Dermis blood vessel endothelial cell (primary cell): ENCODE measurements around the gene IGFBPL1. TPM values are rescaled to one million over a fixed set of nuclear protein-coding genes. Genes with fewer than 3 reads are reported as not detected.

Experiments used
- DNase-seq: peaks from one replicate; pipeline ENCODE4 v3.0.0; 2010
- total RNA-seq: library from RNA; depleted of rRNA; stranded (reverse); fragments of >200 nt; gene quantifications from 2 replicates; pipeline ENCODE4 v1.2.3, GENCODE V29; 2014

IGFBPL1 gene
- total RNA-seq, 1 donor from 2014 or later = 0.17 TPM

DNA sequence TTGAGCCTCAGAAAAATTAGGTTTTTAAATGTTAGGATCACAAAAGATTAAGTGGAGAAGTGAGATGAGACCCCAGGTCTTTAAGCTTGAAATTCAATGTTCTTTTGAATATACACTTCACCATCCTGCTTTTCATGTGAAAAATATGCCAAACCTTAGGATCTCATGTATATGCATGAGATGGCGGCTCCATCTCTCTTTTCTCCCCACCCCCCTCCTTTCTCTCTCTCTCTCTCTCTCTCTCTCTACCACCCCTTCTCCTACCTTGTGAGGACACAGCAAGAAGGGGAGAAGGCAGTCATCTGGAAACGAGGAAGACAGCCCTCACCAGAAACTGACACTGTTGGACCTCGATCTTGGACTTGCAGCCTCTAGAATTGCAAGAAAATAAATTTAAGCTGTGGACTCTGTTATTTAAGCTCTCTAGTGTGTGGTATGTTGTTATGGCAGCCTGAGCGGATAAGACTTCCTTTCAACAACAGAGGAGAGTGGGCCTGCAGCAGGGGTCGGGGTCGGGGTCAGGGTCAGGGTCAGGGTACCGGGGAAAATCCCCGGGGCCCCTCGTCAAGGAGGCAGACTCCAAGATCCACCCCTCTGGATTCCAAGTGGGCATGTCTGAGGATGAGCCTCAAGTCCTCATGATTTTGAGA, 48.1 kb downstream of the IGFBPL1 start:
- DNase-seq = no peak

DNA sequence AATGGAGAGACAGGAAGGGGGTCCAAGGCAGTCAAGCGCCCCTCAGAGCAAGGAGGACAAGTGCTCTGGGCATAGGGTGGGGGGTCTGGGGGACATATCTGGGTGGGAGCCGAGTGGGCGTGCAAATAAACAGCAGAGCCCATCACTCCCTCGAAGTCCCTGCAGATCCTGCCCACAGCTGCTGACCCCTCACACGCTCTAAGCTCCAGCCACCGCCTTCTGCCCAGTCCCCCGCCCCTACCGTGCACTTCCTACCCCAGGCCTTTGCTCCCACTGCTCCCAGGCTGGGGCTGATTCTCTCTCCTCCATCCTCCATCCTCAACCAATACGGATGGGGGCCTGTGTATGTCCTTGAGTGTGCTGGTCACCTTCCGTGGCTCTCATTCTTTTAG, 48.7 kb downstream of the IGFBPL1 start:
- DNase-seq = no peak

DNA sequence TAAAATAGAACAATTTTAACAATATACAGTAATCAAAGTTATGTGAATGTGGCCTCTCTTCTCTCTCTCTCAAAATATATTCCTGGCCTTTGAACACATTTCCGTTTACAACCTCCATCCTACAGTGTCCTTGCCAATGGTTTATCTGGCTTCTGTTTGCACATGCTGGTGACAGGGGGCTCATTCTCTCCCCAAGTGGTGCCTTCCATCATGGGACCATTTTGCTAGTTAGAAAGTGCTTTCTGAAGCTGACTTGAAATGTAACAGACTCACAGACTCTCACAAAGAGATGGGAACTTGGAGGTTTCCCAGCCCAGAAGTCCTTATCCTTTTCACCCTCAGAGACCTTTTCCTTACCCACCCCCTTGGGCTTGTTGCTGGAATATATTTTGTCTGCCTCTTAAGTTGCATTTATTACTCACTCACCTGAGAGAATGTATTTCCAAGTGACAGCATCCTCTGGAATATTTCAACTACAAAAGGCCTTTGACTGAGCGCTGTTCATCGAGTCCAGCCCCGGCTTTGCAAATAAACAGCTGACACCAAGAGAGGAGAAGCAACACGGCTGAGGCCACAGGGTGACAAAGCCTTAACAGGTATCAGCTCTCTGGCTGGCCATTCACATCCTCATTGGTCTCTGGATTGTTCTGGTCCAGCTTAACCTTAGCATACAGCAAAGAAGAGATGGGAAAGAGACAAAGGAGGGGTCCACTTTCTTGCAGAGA, 49.2 kb downstream of the IGFBPL1 start:
- no peak for DNase-seq

DNA sequence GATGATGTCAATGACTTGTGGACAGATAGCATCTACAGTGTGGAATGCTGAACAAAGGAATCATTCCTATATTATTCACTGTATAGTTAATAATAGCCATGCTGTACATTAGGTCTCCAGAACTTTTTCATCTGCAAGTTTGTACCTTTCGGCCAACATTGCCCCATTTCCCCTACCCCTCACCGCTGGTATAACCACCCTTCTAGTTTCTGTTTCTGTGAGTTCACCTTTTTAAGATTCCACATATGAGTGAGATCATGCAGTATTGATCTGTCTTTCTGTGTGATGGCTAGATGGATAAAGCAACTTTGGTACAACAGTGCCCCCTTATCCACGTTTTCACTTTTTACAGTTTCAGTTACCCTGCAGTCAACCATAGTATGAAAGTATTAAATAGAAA, 50.6 kb downstream of the IGFBPL1 start:
- no peak for DNase-seq

DNA sequence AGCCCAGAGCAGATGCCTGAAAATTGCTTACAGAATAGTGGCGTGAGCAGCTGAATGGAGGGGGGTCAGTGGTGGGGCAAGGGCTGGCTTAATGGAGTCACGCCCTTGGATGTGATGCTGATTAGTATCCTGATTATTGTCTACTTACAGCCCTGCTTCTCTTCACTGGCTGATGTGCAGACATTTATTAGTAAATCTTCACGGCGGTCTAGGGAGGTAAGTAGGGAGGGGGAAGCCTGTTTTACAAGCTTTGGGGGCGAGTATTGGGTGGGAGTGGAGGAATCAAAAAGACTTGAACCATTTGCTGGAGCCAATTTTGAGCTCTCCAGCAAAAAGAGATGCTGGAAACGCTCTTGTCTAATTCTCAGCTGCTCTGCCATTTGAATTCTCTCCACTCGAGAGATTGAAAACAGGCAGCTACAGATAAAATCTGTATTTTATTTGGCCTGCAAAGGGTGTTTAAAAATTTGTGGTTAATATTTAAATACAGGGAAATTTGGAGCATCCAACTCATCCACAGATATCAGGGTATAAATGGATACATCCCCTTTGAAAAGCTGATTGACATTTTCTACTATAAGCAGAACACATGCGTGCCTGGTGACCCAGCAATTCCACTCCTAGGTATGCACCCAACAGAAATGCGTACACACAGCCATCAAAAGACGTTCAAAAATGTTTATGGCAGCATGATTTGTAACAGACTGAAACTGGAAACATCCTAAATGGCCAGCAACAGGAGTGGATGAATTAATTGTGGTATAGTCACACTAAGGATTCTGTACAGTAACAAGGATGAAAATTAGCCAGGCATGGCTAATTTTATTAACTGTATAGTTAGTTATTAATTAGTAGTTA, 51.3 kb downstream of the IGFBPL1 start:
- DNase-seq = no peak

DNA sequence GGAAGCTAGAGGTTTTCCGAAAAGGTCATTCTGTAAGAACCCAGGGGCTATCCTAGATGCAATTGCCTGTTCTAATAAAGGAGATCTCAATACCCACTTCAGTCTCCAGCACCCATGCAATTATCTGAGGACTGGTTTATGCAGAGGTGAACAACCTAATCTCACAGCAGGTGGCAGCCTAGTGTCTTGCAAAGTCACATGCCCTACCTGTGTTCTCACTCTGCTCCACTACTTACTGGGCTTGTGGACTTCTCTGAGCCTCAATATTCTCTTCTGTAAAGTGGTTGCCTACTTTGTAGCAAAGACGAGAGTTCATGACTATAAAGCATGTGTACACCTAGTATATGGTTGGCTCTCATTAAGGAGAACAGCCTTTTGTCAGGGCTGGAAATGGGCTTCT, 52.8 kb downstream of the IGFBPL1 start:
- DNase-seq = peak; percentile 33

DNA sequence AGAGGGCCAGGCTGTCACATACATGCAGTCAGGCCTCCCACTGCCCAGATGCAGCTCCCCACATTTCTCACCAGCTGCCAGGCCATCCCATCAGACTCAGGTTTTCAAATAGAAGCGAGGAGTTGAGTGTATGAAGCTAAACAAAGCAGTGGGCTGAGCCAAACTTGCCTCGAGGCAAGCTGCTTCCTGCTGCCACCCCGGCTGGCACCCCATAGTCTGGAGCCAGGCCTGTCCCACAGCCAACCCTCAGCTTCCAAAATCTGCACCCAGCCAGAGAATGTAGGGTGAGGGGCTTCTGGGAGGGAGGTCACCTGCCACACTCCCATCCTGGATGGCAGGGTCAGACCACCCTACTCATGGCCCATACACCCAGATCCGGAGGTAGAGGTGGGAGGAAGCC, 54.1 kb downstream of the IGFBPL1 start:
- no peak for DNase-seq

DNA sequence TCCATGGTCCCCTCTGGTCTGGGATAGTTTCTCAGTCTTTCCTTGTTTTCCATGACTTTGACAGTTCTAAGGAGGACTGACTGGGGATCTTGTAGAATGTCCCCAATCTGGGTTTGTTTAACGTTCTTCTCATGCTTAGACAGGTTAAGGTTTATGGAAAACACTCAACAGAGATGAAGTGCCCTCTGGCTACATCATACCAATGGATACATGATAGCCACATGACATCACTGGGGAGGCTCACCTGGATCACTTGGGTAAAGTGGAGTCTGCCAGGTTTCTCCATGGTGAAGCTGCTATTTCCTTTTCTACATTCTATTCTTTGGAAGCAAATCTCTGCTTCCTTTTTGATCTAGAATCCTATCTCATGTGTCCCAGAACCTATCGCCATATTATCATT, 55.5 kb downstream of the IGFBPL1 start:
- no peak for DNase-seq

DNA sequence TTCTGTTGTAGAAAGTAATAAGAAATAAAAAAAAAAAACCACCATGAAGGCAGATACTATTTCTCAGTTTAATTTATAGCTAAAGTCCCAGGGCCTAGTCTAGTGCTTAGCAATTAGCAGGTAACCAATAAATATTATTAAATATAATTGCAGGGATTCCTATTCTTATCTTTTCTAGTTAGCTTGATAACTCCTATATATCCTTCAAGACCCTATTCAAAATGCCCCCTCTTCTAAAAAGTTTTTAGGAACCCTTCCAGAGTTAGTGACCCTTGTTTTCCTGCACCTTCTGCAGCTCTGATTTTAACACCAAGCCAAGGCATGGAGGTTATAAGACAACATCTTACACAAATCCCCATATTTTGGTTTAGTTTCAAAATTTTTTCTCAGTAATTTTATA, 56.4 kb downstream of the IGFBPL1 start:
- DNase-seq = no peak

DNA sequence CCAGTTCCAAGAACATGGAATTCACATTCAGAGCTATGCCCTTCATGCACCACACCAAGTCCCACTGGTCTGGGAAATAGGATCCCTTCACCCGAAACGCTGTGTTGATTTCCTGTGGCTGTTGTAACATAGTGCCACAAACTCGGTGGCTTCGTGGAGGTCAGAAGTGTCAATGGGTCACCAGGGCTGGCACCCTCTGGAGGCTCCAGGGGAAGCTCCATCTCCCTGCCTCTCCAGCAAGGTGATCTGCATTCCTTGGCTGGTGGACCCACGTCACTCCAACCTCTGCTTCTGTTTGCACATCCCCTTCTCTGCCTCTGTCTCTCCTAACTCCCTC, 60.7 kb downstream of the IGFBPL1 start:
- DNase-seq = no peak

DNA sequence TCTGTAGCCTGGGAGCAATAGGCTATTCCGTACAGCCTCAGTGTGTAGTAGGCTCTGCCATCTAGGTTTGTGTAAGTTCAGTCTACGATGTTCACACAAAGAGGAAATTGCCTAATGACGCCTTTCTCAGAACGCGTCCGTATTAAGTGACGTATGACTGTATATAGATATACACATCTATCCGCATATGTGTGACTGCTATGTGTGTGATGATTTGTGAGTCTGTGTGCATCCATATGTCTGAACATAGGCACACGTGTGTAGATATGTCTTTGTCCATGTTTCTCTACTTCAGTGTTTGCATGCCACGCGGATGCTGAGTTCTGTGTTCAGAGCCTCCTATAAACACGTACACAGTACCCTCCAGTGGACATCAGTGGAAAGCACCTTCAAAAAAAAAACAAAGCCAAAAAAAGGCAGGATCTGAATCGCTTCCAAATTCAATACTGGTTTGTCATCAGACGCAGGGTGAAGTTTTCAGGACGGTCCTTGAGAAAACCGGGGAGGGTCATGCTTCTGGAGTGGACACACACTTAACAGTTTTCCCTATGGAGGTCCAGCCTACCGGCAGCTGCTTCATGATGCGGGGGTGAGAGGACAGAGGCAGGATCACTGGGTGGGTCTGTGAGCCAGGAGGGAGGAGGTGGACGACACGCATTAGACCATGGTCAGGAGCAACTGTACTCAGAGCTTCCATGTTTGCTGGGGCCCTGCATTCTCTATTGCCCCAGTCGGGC, 61.2 kb downstream of the IGFBPL1 start:
- DNase-seq = peak; percentile 76

DNA sequence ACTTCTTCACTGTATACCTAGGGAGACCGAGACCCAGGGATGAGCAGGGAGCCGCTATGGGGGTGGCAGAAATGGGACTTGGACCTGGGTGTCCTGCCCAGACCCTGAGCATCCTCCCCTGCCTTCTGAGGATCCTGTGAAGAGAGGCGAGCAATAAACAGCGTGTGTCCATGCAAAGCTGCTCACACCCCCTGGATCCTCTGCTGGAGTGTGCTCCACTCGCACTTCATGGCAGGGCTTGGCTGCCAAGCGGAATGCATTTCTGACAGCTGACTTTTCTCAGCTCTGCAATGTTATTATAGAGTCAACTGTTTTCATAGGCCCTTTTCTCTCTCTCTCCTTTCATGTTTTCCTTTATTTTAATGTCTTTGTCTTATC, 62.8 kb downstream of the IGFBPL1 start:
- DNase-seq = no peak

DNA sequence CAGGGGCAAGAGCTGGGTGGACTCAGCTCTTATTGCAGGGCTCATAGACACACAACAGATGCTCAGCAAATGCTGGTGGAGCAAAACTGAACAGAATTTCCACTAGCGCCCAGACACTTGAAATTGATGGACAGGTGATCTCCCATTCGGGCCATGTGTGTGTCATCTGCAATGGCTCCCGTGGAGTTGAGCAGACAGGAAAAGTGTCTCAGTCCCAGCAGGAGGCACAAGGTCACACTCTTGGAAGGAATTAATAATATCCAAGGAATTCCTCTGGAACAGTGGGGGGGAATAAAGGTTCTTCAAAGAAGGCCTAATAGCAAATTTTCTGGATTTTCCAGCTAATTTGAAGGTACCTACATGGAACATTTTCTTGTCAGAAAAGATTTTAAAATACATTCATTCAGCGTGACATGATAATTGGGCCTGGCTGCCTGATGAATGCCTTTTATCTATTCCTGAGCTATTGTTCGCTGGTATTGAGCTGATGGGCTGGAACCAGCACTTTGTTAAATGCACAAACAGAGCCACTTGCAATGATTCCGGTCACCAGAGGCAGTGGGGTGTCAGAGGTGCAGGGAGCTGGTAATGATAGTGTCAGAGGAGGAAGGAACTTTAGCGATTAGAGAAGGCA, 63.3 kb downstream of the IGFBPL1 start:
- no peak for DNase-seq

DNA sequence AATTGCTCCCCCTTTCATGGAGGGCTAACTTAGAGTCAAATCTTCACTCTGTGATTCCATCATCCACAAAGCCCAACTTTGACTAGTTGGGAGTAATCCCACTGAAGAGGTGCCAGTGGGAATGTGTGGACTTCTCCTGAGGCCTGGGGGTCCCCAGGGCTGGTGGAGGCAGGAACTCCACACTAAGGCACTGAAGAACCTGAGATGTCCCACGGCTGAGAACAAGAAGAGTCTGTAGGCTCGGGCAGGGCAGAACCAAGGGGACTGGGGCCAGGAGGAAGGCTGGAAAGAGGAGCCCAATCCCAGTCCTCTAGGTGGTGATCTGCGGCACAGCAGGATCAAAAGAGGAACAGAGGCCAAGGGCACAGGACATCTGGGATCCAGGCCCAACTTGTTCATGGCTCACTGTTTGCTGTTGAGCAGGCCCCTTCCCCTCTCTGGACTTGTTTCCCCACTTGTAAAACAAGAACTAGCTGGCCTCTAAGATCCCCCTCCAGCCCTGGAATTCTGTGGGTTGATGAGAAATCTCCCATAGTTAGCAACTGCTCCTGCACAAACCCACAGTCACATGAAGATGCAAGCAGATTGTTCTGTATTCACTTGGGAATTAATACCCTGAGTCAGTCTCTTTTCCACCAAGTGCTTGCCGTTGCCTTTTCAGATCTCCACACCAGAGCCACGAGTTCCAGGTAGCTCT, 64.4 kb downstream of the IGFBPL1 start:
- no peak for DNase-seq

DNA sequence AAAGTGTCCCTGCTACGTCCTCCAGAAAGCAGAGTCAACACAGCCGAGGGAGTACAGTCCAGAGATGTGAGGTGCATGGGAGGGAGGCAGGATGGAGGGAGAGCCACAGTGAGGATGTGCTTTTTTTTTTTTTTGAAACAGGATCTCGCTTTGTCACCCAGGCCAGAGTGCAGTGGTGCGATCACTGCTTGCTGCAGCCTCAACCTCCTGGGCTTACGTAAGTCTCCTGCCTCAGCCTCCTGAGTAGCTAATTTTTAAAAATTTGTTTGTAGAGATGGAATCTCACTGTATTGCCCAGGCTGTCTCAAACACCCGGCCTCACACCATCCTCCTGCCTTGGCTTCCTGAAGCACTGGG, 65.0 kb downstream of the IGFBPL1 start:
- DNase-seq = no peak

DNA sequence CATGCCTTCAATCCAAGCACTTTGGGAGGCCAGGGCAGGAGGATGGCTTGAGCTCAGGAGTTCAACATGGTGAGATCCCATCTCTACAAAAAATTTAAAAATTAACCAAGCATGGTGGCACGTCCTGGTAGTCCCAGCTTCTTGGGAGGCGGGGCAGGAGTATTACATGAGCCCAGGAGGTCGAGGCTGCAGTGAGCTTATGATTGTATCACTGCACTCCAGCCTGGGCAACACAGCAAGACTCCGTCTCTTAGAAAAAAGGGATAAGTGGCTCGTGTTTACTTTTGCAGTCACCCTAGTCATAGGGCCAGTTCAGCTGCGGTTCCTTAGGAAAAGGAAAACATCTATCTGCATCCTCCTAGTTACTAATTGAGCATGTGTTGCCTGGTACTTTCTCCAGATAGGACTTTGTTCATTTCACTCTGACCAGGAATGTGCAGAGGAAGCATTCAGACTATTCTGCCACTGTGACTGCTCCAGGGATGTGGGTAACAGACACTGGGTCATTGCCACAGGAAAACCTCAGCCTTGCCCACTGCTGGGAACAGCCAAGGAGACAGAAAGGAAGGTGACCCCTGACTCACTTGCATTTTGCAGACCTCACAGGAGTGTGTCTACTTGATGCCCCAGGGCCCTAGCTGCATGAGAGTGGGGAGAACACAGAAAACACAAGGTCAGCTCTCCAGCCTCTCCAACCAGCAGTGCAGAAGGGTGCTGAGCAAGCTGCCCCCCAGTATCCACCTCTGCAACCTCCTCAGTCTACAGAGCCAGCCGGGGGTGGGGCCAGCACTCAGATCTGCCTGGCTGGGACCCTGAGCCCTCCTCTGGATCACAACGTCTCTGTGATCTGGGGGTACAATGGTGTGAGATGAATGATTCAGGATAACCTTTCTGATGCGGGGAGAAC, 65.6 kb downstream of the IGFBPL1 start:
- no peak for DNase-seq

DNA sequence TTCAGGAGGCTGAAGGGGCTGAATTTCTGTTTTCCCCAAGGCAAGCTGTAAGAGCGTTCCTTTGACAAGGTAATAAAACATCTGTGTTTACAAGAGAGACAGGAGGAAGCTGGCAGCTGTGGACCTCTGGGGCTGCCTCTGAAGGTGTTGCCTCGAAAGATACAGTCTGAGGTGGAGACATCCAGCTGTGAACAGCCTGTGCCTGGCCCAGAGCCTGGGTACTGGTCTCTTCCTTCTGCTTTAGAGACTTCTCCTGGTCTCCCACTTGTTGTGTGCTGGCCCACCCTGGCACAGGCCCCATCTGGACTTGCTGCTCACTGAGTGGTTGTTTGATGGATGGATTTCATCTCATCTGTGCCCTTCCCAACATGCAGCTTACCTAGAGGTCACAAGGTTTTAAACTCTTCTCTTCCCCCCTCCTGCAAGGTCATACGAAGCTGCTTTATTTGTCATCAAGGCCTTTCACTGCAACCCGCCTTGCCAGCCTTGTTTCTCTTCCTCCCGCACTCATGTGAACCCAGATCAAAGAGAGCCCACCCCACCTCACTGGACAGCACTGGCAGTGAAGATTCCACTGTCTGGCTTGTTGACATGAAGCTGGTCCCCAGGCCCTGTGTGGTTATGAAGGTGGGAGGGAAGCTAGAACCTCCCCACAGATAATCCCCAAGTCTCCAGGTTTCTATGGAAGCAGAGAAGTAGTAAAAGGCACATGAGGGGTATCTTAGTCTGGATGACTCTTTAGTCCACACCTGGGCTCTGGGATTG, 66.7 kb downstream of the IGFBPL1 start:
- DNase-seq = no peak

DNA sequence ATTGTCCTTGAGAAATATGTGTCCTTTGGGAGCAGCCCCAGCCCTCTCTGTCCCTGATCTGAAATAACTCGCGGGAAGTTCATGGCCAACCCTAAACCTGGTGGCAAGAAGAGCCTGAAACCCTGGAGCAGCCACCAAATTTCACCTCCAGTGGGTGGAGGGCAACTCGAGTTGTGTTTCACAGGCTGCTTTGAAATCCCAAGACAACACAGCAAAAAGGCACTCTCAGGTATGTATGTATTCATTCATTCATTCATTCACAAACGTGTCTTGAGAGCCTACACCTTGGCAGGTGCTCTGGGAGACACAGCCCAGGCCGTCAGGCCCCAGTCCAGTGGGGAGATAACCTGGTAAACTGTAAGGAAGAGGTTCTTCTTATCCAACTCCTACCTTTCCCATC, 67.4 kb downstream of the IGFBPL1 start:
- no peak for DNase-seq
